Ishikawa (cell line): Measurements from ENCODE around the gene CCDC134.

Source experiments
- TAF1 ChIP-seq: IDR thresholded peaks from 2 replicates; pipeline ENCODE4 v1.6.1; 2012; ENCODE audit warnings: low read depth, mild to moderate bottlenecking
- YY1 ChIP-seq: IDR thresholded peaks from 2 replicates; pipeline ENCODE4 v1.6.1; 2012; ENCODE audit warnings: low read depth

GRCh38 chr22:41805639-41806038 lies 5.2 kb downstream of the CCDC134 start:
- no peak for TF ChIP-seq YY1
- no peak for TF ChIP-seq TAF1
